Stimulated activated CD8-positive, alpha-beta memory T cell treated with anti-CD3 and anti-CD28 coated beads, Interleukin-2, amount 100 ng/mL, for 1 hour (primary cell): ENCODE results near the gene TEAD3.
"Not testable (repeated sequence)": the region's sequence is repeated elsewhere in the genome, so short reads cannot be mapped to it uniquely, and the experiment has no call there.

Experiments used
- DNase-seq, 2 donors: peaks; one replicate each; pipeline ENCODE4 v3.0.0-alpha.2; 2020; ENCODE audit warnings: low read depth in 2 of 2

TEAD3 gene

DNA sequence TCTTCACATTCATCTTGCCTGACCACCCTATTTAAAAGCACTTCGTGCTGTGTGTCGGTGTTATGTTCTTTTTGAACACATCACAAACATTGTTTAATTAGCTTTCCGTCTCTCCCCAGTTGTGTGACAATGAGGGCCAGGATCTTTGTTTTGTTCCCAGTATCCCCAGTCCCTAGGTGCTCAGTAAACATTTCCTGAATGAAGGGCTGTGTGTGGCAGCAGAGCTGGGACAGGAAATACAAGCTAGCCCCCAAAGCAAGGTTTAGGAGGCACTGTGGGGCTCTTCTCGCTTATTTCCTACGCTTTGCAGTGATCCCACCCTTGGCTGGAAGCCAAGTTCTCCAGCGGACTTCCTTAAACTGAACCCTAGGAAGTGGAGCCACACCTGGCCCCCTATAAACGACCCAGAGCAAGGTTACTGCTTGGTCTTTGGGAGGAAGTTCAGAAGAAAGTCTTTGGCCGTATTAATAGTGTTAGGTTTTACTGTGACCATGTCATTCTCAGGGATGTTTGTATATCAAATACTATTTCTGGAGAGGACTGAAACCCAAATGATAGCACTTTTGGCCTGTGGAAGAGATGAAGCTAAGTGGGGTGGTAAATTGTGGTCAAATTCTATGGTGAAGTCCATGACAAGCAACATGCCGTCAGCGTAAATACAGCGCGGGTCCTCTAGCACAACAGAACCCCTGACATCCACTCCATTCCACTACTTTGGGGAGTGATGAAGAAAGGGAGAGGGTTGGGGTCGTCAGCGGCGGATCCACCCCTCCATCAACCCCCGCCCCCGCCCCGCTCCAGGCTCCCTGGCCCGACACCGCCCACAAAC is 45.3 kb downstream of the TEAD3 start:
- no peak for DNase-seq

GRCh38 chr6:35449287-35449881 is 47.5 kb downstream of the TEAD3 start:
- DNase-seq = no peak

DNA sequence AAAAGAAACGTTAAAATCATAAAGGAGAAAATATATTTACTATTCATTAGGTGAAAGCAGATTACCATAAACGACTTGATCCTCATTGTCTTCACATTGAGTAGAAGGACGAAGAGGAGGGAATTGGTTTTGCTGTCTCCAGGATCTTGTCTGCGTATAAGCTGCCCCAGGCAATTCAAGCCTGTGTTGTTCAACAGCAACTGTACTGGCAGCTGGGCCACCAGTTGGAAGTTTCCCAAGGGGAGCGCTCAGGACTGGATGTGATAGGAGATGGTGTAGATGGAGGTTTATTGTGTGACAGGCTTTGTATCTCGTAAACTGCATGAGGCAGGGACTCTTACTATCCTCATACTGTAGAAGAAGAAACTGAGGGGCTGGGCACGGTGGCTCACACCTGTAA is 48.7 kb downstream of the TEAD3 start:
- DNase-seq = no peak

DNA sequence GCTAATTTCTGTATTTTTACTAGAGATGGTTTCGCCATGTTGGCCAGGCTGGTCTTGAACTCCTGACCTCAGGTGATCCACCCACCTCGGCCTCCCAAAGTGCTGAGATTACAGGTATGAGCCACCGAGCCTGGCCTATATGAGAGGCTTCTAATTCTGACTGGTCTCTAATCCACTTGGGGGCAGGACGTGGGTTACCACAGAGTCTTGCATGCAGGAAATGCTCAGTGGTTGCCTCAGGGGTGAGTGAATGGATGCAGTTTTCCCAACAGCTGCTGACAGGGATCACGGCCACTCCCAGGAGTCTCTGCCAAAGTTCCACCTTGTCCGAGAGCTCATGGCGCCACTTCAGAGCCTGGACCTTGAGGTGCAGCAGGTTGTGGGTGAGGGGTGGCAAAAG is 51.2 kb downstream of the TEAD3 start:
- DNase-seq = no peak

- no peak for DNase-seq
Measured at GRCh38 chr6:35443341-35444030, 53.4 kb downstream of the TEAD3 start.

DNA sequence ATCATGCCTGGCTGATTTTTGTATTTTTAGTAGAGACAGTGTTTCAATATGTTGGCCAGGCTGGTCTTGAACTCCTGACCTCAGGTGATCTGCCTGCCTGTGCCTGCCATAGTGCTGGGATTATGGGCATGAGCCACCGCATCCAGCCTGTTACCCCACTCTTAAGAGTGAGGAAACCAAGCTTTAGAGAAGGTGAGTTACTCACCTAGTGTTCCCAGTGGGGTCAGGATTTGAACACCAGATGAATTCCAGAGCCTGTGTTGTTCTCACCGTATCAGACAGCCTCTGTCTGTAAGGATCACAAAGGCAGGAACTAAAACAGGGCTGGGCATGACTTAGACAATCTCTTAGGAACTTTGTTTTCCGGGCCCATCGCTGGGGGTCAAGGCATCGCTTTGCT is 54.2 kb downstream of the TEAD3 start:
- DNase-seq = no peak

GRCh38 chr6:35441642-35442041 is 55.2 kb downstream of the TEAD3 start:
- no peak for DNase-seq

DNA sequence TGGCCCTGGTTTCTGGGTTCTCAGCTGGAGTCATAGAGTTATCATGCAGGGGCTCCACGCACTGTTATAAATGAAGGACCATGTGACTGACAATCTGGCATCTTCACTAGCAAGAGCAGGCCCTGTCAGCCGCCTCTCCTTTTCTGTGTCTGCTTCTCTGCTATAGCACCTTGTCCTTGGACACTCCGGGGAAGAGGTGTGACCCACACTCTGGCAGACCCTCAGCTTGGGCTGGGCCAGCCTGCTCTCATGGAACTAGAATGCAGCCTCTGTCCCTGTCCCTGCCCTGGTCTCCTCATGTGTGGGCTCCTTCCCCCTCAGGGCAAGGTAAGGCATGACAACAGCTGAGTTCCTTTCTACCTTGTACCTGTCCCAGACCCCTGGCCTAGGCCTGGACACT is 55.7 kb downstream of the TEAD3 start:
- no peak for DNase-seq

DNA sequence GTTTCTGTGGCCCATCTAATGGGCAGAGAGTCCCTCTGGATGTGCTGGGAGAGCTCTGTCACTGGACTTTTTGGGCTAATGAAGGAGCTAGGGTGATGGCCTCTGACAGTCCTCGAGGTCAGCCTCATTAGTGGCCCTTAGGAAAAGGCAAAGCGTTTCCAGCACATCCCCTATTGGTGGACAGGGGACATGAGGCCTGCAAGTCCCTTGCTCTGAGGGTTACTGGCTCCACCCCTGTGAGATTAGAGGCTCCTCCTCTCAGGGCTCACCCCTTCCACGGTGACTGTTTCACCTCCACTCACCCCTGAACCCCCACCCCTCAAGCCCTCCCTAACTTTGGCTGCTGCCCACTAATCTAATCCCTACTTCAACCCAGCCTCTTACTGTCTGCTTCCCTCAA is 57.6 kb downstream of the TEAD3 start:
- no peak for DNase-seq

GRCh38 chr6:35438378-35439065 is 58.4 kb downstream of the TEAD3 start:
- not testable (repeated sequence) for DNase-seq

GRCh38 chr6:35436071-35436857 is 60.6 kb downstream of the TEAD3 start:
- DNase-seq = no peak

DNA sequence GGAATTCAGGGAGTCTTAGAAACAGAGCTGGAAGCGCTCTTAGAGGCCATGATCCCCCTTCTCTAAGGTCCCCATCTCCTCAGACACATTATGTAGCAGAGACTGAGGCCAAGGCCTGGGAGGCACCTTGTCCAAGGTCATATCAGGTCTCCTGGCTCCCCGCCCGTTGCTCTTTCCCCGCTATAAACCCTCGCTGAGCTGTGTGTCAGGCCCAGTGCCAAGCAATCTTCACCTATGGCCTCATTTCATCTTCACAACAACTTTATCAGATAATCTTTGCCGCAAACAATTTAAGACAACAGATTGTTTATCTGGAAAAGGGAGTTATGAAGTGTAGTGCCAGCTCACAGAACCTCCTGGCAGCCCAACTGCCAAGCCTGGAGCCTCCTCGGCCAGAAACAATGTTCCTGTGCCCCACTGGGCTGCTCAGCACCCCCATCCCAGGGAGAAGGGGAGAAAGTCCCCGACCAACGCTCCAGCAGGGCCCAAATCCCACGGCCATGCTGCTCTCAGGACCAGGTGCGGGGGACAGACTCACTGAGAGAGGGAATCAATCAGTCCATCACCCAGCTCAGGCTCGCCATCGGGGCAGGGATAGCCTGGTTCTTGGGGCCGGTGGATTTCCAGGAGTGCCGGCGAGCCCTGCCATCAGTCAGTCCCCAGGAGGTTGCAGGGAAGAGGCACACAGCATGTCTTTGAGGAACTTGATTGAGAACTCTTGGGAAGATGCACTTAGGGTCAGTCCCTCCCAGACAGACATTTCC is 61.6 kb downstream of the TEAD3 start:
- no peak for DNase-seq

- not testable (repeated sequence) for DNase-seq
Measured at GRCh38 chr6:35432702-35433101, 64.2 kb downstream of the TEAD3 start.

DNA sequence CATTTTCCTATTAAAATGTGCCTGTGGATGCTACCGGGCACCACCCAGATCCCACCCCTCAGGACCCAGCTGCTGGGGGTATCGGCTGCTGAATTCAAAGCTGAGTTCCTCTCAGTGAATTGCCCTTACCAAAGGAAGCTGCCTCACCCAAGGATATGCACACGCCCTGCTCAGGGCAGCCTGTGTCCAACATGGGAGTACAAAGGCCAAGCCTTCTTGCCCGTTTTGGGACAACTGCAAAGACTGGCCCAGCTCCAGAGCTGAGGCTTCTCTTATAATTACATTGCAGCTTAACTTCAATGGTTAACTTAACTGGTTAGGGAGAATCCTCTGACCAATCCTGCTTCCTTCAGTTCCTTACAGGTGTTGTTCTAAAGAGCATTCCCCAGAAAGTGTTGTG is 64.6 kb downstream of the TEAD3 start:
- DNase-seq = no peak

DNA sequence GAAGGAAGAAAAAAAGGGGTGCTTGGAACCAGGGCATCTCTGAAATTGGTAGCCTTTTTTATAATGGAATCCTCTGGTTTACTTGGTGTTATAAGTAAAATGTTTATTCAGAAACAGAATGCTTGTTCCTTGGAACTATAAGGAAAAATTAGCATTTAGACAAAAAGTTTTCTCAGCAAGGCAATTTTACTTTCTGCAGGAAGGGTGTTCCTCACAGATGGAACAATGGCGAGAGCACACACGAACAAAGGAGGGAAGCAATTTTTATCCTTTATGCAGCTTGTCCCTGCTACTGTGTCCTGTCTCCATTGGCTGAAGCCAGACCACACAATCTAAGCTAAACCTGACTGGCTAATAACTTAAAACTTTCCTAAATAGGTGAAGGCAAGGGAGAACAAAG is 67.4 kb downstream of the TEAD3 start:
- DNase-seq = no peak

DNA sequence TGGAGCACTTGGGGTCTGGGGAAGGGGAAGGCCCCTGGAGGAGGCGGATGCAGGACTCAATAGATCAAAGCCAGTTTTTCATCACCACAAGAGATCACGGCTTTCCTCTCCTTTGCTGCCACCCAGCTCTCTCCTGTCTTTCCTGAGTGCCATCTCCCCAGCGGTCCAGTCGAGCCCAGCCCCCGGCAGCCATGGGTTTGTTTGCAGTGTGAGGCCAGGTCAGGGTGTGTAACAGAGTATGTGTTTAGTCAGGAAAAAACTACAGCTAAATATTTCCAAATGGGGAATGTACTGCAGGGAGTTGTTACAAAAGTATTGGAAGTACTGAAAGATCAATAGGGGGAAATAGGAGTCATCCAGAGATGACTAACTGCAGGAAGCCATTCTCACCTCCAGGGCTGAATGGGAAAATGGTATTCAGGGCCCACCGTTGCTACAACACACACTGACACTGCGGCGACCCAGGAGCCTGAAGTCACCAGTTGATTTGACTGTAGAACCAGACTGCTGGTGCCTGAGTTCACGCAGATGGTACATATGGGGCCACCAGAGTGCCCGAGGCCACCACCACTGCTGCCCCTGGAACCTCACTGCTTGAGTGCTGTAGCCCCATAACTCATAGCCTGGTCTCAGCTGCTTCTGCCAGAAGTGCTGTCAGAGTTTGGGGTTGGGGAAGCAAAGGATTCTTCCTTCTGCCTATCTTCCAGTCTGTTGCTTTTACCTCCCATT is 68.3 kb downstream of the TEAD3 start:
- DNase-seq = no peak

GRCh38 chr6:35427851-35428321 is 69.0 kb downstream of the TEAD3 start:
- no peak for DNase-seq

- no peak for DNase-seq
Measured at GRCh38 chr6:35427435-35427834, 69.4 kb downstream of the TEAD3 start.

GRCh38 chr6:35426074-35426473 is 70.8 kb downstream of the TEAD3 start:
- DNase-seq = no peak

DNA sequence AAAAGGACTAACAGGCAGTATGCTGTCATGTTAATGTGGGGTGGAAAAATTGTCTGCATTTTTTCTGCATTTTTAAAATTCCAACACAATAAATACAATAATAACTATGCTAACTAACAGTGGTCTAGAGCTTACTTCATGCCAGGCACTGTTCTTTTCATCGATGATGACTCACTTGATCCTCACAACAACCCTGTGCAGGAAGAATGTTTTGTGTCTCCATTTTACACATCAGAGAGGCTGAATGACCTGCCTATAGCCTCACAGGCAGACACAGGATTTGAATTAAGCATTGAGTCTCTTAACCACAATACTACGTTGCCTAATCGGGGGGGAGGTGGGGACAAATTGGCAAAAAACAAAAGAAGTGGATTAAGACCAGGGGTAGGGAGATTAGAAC is 71.6 kb downstream of the TEAD3 start:
- DNase-seq = no peak
